Stimulated activated CD4-positive, alpha-beta T cell treated with anti-CD3 and anti-CD28 coated beads, Interleukin-1b, Interleukin-23, amount 100 ng/mL, for 24 hours (primary cell): ENCODE results near the gene REM2.

Experiments used
- DNase-seq, 4 experiments: peaks; one replicate each; pipeline ENCODE4 v3.0.0-alpha.2; 2020; ENCODE audit warnings: low read depth in 4 of 4, low spot score in 1 of 4

REM2 gene

GRCh38 chr14:22872833-22873520, 10.0 kb upstream of the REM2 start:
- DNase-seq, result no peak

DNA sequence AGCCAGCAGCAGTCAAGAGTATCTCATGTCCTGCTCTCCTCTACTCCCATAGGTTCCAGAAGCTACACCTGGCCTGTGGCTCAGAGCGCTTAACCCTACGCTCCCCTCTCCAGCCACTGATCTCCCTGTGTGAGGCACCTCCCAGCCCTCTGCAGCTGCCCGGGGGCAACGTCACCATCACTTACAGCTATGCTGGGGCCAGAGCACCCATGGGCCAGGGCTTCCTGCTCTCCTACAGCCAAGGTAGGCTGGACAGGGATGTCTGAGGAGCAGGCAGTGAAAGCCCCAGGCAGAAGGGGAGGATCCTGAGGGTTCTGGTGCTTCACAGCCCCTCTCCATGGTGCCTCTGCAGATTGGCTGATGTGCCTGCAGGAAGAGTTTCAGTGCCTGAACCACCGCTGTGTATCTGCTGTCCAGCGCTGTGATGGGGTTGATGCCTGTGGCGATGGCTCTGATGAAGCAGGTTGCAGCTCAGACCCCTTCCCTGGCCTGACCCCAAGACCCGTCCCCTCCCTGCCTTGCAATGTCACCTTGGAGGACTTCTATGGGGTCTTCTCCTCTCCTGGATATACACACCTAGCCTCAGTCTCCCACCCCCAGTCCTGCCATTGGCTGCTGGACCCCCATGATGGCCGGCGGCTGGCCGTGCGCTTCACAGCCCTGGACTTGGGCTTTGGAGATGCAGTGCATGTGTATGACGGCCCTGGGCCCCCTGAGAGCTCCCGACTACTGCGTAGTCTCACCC, 7.8 kb upstream of the REM2 start:
- DNase-seq, result no peak

DNA sequence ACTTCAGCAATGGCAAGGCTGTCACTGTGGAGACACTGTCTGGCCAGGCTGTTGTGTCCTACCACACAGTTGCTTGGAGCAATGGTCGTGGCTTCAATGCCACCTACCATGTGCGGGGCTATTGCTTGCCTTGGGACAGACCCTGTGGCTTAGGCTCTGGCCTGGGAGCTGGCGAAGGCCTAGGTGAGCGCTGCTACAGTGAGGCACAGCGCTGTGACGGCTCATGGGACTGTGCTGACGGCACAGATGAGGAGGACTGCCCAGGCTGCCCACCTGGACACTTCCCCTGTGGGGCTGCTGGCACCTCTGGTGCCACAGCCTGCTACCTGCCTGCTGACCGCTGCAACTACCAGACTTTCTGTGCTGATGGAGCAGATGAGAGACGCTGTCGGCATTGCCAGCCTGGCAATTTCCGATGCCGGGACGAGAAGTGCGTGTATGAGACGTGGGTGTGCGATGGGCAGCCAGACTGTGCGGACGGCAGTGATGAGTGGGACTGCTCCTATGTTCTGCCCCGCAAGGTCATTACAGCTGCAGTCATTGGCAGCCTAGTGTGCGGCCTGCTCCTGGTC, 7.2 kb upstream of the REM2 start:
- no peak for DNase-seq

DNA sequence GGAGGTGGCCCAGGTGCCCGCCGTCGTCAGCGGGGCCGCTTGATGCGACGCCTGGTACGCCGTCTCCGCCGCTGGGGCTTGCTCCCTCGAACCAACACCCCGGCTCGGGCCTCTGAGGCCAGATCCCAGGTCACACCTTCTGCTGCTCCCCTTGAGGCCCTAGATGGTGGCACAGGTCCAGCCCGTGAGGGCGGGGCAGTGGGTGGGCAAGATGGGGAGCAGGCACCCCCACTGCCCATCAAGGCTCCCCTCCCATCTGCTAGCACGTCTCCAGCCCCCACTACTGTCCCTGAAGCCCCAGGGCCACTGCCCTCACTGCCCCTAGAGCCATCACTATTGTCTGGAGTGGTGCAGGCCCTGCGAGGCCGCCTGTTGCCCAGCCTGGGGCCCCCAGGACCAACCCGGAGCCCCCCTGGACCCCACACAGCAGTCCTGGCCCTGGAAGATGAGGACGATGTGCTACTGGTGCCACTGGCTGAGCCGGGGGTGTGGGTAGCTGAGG, 6.0 kb upstream of the REM2 start:
- no peak for DNase-seq

DNA sequence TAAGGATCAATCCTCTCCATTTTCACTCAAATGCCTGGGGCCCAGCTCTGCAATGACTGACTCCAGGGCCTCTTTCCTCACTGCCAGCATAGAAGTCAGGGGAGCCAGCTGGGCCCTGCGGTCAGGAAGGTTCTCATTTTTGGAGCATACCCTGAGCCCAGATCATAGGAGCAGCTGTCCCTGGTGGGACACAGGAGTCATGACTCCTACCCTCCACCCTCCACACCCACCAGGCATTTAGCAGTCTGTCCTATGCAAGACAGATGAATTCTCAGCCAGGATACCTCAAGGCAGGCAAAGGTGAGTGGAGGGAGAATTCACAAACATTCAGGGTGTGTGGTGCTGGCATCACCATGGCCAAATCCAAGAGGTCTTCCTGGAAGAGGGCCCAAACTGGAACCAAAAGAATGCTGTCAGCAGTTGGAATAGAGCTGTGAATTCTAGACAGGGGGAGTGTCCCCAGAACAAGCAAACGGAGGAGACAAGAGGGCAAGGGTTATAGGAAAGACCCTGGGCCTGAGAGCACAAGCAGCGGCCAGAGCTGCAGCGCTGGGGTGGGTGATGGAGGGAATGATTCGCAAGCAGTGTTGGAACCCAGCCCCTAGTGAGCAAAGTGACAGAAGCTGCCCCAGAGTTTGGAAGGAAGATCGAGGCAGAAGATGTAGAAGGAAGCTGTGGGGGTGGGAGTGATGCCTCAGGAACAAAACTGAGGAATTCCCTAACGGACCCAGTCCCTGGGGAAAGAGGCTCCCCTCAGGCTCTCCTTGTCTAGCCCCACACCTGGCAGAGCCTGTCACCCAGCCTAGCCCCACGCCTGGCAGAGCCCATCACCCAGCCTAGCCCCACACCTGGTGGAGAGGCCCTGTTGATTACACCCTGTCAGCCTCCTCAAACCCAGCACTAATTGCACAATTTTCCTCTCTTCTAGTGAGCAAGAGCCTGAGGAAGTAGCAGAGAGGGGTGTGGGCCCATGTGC, 4.5 kb upstream of the REM2 start:
- no peak for DNase-seq

GRCh38 chr14:22882064-22882463, 958 bp upstream of the REM2 start:
- DNase-seq, result no peak

DNA sequence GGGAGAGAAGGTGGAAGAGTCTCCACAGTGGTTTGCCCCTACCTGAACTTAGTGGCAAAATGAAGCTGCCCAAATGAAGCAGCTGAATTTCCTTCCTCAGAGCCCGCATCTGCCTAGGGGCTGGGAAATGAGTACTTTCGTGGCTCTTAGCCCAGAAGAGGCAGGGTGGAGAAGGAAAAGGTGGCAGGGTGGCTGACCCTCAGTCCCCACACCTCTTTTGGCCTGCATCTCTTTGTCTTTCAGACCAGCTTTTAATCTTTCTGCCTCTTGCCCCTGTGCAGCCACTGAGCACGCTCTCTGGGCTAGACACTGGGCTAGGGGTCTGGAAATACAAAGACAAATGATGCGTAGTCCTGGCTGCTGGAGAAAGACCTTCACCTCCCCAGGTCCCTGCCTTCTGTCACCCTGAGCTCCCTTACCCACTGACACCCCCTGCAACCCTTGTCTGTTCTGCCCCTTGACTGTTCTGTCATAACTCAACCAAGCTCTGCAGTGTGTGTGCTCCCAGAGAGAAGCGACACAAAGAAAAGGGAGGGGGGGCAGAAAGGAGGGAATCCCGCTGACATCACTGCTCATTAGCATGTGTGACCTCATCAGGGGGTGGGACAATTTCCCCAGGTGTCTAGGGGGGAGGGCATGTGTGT, 371 bp upstream of the REM2 start:
- no peak for DNase-seq

DNA sequence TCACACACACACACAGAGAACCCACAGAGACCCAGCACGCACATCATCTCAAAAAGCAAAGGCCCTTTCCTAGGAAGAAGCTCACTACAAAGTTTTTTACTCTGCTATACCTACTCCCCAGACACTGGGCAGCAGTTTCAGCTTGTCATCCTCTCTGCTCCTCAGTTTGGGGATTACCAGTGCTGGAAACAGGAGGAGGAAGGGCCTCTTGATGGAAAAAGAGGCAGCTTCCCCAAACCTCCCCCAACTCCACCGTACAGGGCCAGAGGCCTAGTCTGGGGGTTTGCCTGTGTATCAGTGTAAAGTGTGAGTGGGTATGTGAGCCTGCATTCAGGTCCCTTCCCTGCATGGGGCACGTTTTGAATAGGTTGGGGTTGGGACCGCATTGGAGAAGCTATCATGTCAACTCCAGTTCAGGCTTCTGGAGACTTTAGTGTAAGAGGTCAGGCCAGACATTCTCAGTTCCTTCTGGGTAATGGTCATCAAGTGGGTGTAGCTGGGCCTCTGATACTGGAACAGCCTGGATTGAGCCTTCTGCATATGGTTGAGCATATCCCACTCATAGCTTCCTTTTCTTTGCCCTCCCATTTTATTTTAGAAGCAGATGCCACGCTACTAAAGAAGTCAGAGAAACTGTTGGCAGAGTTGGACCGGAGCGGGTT, 1.2 kb downstream of the REM2 start:
- DNase-seq, result no peak

GRCh38 chr14:22884738-22885523, 1.9 kb downstream of the REM2 start:
- DNase-seq, result no peak

- DNase-seq, result no peak
These were observed 3.0 kb downstream of the REM2 start for GRCh38 chr14:22885975-22886374.

GRCh38 chr14:22886500-22887259, 3.7 kb downstream of the REM2 start:
- DNase-seq, result peak in 3 of 4 experiments; percentile 13 to 59 (median 49)

GRCh38 chr14:22887260-22887989, 4.4 kb downstream of the REM2 start:
- DNase-seq, result no peak

DNA sequence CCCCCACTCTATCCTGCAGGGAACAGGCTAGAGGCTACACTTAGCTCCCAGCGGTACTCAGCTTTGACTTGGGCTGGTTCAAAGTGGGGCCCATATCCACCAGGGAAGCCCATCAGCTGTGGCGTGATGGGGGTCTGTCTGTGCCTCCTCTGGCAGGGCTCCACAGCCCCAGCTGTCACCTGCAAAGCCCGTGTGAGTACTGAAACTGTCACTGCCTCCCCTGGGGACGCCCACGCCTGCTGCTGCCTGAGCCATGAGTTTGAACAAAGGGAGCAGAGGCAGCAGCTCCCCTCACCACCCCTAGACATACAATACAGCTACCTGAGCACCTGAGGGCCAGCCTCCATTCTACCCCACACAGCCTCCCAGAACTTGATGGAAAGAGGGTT, 5.0 kb downstream of the REM2 start:
- DNase-seq, result peak in 2 of 4 experiments; percentile 24 to 51

DNA sequence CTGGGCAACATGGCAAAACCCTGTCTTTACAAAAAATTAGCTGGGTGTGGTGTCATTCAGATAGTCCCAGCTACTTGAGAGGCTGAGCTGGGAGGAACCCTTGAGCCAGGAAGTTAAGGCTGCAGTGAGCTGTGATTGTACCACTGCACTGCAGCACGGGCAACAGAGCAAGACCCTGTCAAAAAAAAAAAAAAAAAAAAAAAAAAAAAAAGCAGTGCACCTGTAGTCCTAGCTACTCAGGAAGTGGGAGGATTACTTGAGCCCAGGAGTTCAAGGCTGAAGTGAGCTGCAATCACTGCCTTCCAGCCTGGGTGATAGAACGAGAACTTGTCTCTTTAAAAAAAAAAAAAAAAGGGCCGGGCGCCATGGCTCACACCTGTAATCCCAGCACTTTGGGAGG, 5.6 kb downstream of the REM2 start:
- no peak for DNase-seq

DNA sequence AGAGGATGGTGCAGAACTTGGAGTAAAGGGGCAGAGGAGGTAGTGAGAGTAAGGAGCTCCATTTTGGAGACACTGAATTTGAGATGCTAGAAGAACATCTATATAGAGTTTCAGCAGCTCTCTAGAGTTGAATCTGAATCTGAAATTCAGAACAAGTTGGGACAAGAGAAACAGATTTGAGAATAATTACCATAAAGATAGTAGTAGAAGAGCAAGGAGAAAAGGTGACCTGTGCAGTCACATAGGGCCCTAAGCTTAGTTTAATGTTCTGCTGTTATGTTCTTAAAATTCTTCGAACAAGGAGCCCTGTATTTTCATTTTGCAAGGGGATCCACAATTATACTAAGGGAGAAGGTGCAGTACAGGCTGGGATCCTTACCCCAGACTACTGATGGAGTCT, 7.4 kb downstream of the REM2 start:
- no peak for DNase-seq

DNA sequence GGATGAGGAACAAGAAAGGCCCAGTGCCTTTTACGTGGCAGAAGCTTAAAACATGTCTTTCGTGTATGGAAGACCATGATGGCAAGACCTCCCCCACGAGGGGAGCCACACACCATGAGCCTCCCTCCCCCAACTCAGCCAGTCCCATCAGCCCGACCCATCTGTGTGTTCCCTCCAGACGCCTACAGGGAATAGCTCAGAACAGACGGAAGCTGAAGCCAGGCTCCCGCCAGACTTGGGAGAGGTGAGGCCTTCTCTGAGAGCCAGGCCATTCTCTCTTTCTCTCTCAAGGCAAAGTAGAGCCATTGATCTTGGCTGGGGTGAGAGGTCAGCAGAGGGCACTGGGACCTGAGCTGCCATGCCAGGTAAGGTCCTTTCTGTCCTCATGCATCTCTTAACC, 9.5 kb downstream of the REM2 start:
- DNase-seq, result no peak

GRCh38 chr14:22893706-22894105, 10.7 kb downstream of the REM2 start:
- no peak for DNase-seq

DNA sequence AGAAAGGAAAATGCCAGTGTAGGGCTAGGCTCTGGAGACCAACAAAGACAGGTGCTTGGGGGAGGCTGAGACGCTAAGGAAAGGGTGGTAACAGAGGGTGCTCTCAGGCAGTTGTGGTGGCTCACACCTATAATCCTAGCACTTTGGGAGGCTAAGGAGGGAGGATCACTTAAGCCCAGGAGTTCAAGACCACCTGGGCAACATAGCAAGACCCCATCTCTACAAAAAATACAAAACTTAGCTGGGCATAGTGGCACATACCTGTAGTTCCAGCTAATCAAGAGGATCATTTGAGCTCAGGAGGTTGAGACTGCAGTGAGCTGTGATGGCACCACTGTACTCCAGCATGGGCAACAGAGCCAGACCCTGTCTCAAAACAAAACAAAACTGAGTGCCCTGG, 12.4 kb downstream of the REM2 start:
- no peak for DNase-seq
